ENCODE results near the gene IL1RAP.
"Not testable (repeated sequence)": the region's sequence is repeated elsewhere in the genome, so short reads cannot be mapped to it uniquely, and the experiment has no call there.

IL1RAP gene, protein sequence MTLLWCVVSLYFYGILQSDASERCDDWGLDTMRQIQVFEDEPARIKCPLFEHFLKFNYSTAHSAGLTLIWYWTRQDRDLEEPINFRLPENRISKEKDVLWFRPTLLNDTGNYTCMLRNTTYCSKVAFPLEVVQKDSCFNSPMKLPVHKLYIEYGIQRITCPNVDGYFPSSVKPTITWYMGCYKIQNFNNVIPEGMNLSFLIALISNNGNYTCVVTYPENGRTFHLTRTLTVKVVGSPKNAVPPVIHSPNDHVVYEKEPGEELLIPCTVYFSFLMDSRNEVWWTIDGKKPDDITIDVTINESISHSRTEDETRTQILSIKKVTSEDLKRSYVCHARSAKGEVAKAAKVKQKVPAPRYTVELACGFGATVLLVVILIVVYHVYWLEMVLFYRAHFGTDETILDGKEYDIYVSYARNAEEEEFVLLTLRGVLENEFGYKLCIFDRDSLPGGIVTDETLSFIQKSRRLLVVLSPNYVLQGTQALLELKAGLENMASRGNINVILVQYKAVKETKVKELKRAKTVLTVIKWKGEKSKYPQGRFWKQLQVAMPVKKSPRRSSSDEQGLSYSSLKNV

DNA sequence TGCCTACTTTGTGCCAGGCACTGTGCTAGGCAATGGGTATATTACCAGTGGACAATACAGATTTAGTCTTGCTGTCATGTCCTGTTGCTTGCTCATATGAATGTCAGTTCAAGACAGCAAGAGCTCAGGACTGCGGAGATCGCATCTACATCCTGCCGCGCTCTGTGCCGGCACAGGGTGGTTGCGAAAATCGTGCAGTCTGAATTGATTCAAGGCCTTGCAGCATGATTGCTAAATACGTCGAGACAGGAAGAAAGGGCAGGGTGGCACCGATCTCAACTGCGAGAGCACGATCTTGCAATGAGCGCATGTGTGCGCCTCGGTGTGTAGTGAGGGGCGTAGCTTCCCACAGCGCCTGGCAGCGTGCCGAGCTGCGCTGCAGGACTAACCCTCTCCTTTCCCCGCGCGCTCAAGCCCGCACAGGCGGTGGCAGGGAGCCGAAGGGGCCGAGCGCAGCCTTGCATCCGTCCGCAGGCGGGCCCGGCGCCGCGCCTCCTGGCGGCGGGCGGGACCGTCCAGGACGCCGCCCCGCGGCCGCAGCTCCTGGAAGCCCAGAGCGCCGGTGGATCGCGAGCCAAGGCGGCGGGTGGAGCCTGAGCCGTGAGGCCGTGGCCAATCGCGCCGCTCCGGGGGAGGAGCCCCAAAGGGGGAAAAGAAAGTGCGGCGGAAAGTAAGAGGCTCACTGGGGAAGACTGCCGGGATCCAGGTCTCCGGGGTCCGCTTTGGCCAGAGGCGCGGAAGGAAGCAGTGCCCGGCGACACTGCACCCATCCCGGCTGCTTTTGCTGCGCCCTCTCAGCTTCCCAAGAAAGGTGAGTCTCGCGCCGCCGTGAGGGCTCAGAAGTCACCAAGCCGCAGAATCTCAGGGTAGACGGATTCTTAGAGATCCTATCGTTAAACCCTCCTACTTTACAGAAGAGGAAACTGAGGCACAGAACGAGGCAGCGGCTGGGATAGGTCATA is at the start of gene IL1RAP:
Gene IL1RAP (plus strand): TSS at position 677 of the 962 bp plus-strand sequence. CDS start 50,205 bp downstream, outside the sequence.
- DNase-seq (ENCODE audit: low read depth in 1 of 2, low spot score in 1 of 2), result peak; percentile 69 to 76

DNA sequence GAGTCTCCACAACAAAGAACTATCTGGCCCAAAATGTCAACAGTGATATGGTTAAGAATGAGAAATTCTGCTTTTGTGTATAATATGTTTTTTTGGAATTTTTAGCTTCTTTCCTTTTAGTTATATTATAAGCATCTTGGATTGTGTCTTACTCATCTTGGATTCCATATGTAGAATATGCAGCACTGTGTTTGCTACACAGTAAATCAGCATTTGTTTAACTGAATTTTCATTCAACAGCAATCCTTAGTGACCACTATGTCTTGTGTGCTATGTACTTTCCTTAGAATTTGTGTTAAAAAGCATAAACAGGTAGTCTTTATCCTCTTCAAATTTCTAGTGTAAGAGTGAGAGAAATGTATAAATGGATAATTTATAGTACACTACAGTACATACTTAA is 46.0 kb upstream of the IL1RAP start:
- DNase-seq (ENCODE audit: low read depth in 1 of 2, low spot score in 1 of 2), result no peak

DNA sequence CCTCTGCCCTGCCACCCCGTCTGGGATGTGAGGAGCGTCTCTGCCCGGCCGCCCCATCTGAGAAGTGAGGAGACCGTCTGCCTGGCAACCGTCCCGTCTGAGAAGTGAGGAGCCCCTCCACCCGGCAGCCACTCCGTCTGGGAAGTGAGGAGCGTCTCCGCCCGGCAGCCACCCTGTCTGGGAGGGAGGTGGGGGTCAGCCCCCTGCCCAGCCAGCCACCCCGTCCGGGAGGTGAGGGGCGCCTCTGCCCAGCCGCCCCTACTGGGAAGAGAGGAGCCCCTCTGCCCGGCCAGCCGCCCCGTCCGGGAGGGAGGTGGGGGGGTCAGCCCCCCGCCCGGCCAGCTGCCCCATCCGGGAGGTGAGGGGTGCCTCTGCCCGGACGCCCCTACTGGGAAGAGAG is 40.6 kb upstream of the IL1RAP start:
- DNase-seq (ENCODE audit: low read depth in 1 of 2, low spot score in 1 of 2), result not testable (repeated sequence)

DNA sequence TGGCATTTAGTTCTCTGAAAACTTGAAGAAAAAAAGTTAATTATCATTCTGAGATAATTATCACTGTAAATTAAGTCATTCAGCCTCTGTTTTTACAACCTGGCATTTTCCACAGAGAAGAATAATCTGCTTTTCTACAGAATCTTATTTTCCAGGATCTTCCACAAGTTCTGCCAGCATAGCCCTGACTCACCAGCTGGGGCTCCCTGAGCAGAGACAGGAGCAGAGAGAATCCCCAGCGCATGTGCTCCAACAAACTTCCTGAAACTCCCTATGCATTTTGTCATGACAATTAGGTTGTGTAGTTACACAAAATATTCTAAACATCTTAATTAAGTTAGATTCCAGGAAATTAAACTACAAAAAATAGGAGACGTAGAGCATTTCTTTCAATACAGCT is 32.1 kb upstream of the IL1RAP start:
- no peak for DNase-seq (ENCODE audit: low read depth in 1 of 2, low spot score in 1 of 2)

DNA sequence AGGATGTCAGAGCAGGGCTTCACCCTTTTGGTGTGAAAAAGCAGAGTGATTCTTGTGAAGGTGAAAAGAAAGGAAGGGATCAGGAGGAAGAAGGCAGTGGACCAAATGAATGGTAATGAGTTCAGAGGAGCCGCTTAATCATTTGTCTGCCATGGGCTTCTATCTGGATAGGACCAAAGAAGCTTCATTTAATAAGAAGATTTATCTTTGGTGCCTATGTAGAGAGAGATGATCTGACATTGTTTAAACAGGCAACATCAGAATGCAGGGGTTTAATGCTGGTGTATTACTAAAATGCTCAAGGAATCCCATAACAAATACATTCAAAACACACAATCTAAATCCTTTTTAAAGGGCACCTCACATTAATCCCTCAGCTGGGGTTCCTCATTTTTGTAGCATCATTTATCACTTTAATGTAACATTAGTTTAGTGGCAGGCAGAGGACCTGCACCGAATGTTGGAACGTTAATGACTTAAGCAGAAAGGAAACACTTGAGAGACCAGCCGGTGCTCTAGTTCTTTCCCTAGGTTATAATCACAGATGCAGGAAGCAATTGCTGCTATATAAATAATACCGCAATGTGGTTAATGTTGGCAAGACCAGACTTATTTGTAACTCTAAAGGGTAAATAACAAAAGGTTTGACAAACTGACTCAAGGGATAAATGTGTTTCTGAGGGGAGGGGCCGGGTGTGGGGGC is 27.9 kb upstream of the IL1RAP start:
- DNase-seq (ENCODE audit: low read depth in 1 of 2, low spot score in 1 of 2), result no peak

DNA sequence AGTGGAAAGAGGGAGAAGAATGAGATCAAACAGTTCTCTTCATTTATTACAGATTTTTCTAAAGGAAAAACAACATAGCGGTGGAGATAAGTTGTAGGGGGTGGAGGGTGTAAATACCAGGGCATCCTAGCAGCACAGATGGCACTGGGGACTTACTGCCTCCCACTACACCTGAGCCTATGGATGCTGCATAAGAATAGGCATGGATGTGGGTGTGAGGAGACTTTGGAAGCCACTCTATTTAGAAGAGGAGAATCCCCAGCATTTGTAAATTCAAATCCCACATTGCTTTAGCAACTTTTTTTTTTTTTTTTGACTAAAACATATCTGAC is 27.4 kb upstream of the IL1RAP start:
- DNase-seq (ENCODE audit: low read depth in 1 of 2, low spot score in 1 of 2), result no peak

DNA sequence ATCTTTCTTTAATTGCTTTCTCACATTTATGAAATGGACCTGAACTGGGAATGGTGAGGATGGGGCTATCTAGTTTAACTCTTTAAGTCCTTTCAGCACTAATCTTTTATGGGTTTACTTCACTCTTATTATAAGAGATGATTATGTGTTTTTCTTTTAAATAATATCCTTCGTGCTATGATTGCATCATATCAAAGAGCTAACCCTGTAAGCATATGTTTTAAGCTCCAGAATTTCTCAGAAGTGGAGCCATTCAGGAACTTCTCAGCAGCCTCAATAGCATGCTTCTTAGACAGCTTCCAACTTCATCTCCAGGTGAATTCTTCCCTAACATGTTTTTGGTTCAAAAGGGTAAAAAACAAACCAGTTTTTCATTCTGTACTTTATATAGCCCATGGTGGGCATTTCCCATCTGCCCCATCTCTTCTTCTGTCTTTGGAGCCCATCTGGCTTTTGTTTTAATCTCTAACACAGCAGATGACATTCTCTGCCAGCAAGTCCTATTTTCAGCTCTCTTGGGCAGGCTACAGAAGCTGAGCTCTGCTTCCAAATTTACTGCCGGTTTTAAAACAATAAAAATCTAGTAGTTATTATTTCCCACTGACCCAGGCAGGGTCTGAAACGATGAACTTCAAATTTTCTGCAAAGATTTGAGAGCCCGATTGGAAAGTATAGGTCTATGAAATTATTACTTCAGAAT is 26.8 kb upstream of the IL1RAP start:
- DNase-seq (ENCODE audit: low read depth in 1 of 2, low spot score in 1 of 2), result no peak

DNA sequence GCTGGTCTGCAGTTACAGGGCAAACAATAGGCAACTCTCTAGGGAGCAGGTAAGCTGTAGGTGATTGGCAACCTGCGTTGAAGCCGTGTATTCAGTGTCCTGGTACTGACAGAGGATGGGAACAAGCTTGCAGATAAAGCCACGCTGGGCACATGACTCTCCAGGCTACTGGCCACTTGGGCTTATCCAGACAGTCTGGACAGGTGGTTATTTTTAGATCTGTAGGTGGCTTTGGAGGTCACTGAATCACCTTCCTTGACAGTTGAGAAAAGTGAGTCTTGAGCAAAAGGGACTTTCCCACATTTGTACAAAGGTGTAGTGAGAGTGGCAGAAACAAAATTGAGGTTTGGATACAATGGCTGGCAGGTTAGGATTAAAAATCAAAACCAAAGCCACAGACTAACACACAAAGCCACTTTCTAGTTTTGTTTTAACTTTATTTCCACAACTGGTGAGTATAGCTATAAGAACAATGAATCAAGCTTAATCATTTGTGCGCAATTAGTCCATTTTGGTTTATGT is 22.3 kb upstream of the IL1RAP start:
- peak; percentile 6 to 30 for DNase-seq (ENCODE audit: low read depth in 1 of 2, low spot score in 1 of 2)

DNA sequence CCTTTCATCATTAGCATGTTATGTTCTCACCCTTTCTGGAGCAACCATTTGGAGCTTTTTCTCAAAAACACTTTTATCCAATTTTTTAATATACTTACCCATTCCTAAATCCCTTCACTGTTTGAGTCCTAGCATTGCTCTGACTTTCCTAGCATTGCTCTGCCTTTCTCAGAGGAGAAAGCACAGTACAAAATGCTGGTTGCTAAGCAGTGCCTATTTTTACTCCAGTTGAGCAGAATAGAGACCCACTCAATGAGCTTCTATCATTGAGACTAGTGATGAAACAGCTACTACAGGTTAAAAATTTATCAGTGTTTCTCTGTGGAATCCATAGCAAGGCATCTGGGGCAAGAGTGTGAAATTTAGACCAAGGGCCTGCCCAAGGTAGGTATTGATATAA is 21.8 kb upstream of the IL1RAP start:
- no peak for DNase-seq (ENCODE audit: low read depth in 1 of 2, low spot score in 1 of 2)

DNA sequence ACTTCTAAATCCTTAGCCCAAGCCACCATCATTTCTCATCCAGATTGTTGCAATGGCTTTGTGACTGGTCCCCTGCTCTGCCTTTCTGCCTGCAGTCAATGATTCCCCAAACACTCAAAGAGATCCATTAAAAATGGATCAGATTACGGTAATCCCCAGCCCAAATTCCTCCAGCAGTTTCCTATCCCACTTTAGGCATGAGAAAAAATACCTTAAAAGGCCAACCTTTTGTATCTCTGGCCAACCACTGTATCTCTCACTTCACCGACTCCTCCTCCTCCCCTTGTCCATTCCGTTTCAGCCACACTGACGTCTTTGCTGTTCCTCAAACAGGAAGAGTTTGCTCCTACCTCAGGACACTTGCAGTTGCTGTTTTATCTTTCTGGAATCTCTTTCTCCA is 20.9 kb upstream of the IL1RAP start:
- DNase-seq (ENCODE audit: low read depth in 1 of 2, low spot score in 1 of 2), result no peak

DNA sequence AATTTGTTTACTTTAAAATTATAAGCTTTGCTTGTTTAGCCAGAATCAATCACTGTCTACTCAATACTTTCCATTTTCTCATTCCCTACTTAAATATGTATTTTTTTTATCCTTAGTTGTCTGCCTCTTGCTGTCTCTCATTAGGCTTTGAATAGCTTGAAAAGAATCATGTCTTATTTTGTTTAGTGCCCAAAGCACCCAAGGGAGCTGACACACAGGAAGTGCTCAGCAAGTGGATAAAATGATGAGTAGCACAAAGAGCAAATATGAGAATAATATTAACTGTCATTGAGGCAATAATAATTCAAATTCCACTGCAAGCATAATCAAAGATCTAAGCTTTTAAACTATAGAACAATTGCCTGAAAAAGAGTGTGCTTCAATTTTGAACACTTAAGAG is 19.0 kb upstream of the IL1RAP start:
- DNase-seq (ENCODE audit: low read depth in 1 of 2, low spot score in 1 of 2), result no peak

DNA sequence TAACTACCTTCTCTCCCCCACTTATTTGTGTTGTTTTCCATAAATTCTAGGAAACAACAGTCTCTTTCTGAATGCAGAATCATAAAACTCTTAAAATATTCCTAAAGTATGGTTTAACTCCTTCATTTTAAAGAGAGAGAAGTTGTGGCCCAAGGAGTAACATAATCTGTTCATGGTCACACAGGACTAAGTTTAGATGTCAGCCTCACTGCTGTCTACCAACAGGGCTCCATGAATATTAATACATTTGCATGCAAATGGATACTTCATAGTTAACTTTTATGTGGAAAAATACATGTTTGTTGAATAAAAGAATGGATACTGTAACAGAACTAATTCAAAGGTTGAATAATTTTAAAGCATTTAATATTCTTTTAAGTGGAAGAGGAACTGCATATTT is 18.5 kb upstream of the IL1RAP start:
- DNase-seq (ENCODE audit: low read depth in 1 of 2, low spot score in 1 of 2), result no peak

DNA sequence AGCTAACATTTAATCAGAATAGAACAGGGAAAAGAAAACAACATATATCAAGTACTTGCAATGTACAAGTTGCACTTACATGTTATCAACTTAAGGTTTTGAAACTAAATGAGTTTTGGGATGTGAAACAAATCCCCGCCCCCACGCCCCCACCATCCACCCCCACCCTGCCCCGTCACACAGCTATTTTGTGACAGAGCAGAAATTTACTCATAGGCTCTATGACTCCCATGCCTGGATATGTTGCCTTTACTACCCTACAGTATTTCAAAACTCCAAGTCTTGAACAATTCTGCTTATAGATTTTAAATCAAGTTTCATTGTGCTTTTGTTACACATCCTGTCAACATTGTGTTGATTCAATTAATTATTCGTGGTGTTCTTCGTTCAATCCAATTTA is 18.1 kb upstream of the IL1RAP start:
- DNase-seq (ENCODE audit: low read depth in 1 of 2, low spot score in 1 of 2), result no peak

DNA sequence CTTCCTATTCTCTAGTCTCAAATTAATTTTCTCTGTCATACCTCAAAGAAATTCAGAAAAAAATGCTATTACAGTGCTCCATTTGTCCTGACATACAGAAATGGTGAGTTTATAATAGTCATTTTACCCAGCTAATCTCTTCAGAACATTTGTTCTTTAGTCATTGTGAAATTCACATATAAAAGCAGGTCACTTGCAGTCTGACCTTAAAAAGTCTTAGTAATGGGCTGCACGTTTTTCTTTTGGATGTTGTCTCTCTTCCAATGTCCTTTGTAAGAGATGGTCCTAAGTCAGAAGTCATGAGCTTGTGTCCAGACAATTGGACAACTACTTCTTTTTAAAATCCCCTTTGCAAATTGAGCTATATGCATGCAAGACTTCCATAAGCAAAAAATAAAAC is 17.0 kb upstream of the IL1RAP start:
- DNase-seq (ENCODE audit: low read depth in 1 of 2, low spot score in 1 of 2), result no peak

DNA sequence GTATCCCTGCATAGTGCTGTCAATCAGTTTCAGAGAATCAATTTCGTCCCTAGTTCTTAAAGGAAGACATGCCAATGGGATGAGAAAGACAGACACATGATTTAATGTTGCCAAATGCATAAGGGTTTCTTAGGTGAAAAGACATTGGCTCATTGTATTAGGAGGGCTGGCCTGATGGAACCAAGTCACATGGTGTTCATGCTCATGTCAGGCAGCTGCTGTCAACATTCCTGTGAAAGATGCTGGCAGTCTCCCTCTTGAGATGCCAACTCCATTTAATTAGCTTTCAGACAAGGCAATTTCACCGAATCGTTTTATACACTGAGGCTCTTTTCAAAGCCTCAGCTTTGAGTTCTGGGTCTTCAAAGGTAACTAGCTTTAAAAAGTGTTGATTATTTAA is 16.1 kb upstream of the IL1RAP start:
- no peak for DNase-seq (ENCODE audit: low read depth in 1 of 2, low spot score in 1 of 2)

DNA sequence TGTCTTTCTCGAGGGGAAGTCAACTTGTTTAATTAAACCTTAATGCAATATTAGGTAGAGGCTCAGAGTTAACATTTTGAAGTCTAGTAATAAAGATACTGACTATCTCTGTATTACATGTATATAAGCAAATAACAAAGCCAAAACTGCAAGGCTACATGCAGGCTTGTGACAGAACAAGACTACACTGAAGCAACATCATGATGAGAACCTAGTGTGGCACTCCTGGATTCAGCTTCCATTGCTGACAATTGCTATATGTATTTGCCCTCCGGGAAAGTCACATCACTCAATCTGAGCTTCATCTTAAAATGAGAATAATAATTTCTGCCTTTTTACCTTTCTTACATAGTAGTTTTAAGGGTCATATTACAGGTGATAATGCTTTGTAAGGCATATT is 15.6 kb upstream of the IL1RAP start:
- DNase-seq (ENCODE audit: low read depth in 1 of 2, low spot score in 1 of 2), result no peak

DNA sequence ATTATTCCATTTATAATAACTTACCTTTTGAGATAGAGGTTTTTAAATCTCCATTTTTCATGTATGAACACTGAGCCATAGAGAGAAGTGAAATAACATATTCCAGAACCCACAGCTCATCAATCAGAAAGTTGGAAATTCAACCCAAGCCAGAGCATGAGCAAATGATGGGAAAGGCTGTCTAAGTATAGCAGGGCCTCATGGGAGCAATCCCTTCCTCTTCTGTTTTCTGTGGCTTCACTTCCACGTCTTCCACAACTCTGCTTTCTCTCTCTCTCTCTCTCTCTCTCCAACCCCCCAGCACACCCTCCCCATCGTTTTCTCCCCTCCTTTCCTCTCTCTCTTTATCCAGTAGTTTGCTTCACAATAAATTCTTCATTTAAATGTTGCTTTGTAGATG is 14.8 kb upstream of the IL1RAP start:
- DNase-seq (ENCODE audit: low read depth in 1 of 2, low spot score in 1 of 2), result no peak

DNA sequence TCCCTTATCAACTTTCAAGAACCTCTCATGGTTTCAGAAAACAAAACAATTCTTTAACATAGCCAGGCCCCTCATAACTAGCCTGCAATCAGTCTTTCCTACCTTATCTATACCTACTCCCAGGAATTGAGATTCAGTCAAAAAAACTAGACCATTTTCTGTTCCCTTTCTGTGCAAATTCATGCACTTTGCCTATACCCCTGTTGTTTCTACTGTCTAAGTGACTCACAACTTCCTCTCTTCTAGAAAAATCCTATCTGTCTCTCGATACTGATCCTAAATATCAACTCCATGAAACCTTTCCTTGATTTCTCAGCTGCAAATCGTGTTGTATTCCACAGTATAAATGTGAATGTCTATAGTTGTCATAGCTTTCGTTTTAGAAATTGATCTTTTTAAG is 10.9 kb upstream of the IL1RAP start:
- DNase-seq (ENCODE audit: low read depth in 1 of 2, low spot score in 1 of 2), result no peak

DNA sequence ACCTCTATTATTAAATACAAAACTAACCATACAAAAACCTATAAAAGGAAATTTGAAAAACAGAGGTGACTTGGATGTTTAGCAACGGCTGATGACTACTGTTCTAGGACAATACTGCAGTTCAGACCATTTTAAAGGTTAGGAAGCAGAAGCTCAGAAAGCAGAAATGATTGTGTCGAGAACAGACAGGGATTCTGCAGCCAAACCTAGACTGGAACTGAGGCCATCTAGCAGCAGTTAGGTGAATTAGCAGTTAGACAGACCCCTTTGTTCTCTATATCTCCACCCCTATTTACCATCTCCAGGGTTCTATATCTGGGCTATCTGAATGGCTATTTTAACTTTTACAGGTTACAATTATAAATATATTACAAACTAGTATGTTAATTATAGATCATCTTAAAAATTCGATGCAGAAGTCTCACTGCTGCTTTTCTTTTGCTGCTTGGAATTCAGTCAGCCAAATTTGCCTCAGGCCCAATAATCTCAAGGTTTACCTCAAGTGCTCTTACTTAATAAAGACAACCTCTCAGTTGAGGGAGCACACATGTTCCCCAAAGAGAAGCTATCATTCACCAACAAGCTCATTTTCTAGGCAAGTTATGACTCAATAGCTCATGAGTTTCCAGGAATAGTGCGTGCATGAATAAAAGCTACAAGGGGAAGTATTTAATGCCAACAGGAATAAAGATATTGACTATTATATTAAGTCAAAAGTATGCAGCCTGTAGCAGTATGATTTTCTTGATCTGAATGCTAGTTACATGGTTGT is 9.3 kb upstream of the IL1RAP start:
- no peak for DNase-seq (ENCODE audit: low read depth in 1 of 2, low spot score in 1 of 2)

Measured in activated CD4-positive, alpha-beta T cell treated with anti-CD3 and anti-CD28 coated beads, Interleukin-2, amount 50 U/mL, for 24 hours (primary cell).